ENCODE data around the gene MLIP.

DNA sequence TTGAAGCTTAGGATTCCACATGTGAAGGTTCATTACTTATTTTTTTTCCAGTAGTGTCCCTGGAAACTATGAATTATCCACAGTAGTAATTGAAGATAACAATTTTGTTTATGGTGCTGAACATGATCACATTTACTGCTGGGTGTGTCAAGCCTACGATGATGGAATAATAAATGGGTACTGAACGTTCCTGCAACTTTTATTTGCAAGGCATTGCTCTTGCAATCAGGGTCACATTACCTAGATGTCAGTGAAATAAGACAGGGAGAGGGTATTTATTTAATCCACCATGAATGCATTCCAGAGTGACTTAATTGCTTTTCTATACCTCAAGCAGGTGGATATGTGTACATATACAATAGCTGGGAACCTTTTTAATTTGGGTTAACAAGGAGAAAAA, 27.0 kb upstream of the MLIP start:
- TF ChIP-seq, protein P1, sequence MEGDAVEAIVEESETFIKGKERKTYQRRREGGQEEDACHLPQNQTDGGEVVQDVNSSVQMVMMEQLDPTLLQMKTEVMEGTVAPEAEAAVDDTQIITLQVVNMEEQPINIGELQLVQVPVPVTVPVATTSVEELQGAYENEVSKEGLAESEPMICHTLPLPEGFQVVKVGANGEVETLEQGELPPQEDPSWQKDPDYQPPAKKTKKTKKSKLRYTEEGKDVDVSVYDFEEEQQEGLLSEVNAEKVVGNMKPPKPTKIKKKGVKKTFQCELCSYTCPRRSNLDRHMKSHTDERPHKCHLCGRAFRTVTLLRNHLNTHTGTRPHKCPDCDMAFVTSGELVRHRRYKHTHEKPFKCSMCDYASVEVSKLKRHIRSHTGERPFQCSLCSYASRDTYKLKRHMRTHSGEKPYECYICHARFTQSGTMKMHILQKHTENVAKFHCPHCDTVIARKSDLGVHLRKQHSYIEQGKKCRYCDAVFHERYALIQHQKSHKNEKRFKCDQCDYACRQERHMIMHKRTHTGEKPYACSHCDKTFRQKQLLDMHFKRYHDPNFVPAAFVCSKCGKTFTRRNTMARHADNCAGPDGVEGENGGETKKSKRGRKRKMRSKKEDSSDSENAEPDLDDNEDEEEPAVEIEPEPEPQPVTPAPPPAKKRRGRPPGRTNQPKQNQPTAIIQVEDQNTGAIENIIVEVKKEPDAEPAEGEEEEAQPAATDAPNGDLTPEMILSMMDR (IDR thresholded peaks at IDR 0.05; ENCODE audit: low read length), result no peak
- TF ChIP-seq EZH2 (IDR thresholded peaks at IDR 0.05; ENCODE audit: borderline replicate concordance, low read length), result no peak
